ENCODE measurements around the gene CYTH4. TPM values are rescaled to one million over a fixed set of nuclear protein-coding genes. Genes with fewer than 3 reads are reported as not detected.

Gene CYTH4
- total and polyA plus RNA-seq, 2 experiments from 2014 or later = not detected

GRCh38 chr22:37349043-37349814 lies 66.9 kb downstream of the CYTH4 start:
- H3K27ac Mint-ChIP-seq = no peak overlapping the region
- Histone ChIP-seq H3K27ac (ENCODE audit: low read depth) (no peak overlapping the region), H3K4me2 (no peak overlapping the region), H2AFZ (no peak overlapping the region), H3F3A (replicated peaks; ENCODE audit: low read depth) (no peaks in the 10 kb centered on the region), H3K79me2 (replicated peaks; ENCODE audit: insufficient read depth) (no peaks in the 10 kb centered on the region), H3K27me3 (ENCODE audit: insufficient read depth) (no peaks in the 10 kb centered on the region), H3K4me3 (no peak overlapping the region), H3K36me3 (ENCODE audit: insufficient read depth) (no peaks in the 10 kb centered on the region), H4K20me1 (replicated peaks; ENCODE audit: insufficient read depth) (no peaks in the 10 kb centered on the region), H3K9me2 (ENCODE audit: insufficient read depth) (no peaks in the 10 kb centered on the region), H3K4me1 (ENCODE audit: insufficient read depth) (no peaks in the 10 kb centered on the region; the same call in 1 of the 2 replicates)
- H3K27me3 Mint-ChIP-seq (ENCODE audit: insufficient read depth, low read depth, poor library complexity) = peaks cover 22% of the 10 kb centered on the region
- no peak for DNase-seq (ENCODE audit: low spot score)
- TF ChIP-seq ZNF114 (CRISPR knock-in tag; IDR thresholded peaks at IDR 0.05) = no peak
- no peak for ATAC-seq
- peaks cover 12% of the 10 kb centered on the region for H3K4me1 Mint-ChIP-seq
- H3K9me3 Mint-ChIP-seq = no peaks in the 10 kb centered on the region
- no peak overlapping the region for H3K4me3 Mint-ChIP-seq
- H3K36me3 Mint-ChIP-seq (ENCODE audit: low read depth) = no peaks in the 10 kb centered on the region

- Mint-ChIP-seq H3K27me3 (ENCODE audit: insufficient read depth, low read depth, poor library complexity) (peaks cover 18% of the 10 kb centered on the region), H3K4me3 (no peak overlapping the region), H3K9me3 (no peaks in the 10 kb centered on the region), H3K36me3 (ENCODE audit: low read depth) (no peaks in the 10 kb centered on the region), H3K4me1 (peaks cover 4% of the 10 kb centered on the region), H3K27ac (no peak overlapping the region)
- Histone ChIP-seq H3F3A (replicated peaks; ENCODE audit: low read depth) (no peaks in the 10 kb centered on the region), H4K20me1 (replicated peaks; ENCODE audit: insufficient read depth) (no peaks in the 10 kb centered on the region), H3K27ac (ENCODE audit: low read depth) (no peak overlapping the region), H2AFZ (no peak overlapping the region), H3K4me3 (no peak overlapping the region), H3K27me3 (ENCODE audit: insufficient read depth) (no peaks in the 10 kb centered on the region), H3K4me1 (ENCODE audit: insufficient read depth) (no peaks in the 10 kb centered on the region), H3K4me2 (no peak overlapping the region), H3K9me2 (ENCODE audit: insufficient read depth) (no peaks in the 10 kb centered on the region), H3K36me3 (ENCODE audit: insufficient read depth) (no peaks in the 10 kb centered on the region), H3K79me2 (replicated peaks; ENCODE audit: insufficient read depth) (no peaks in the 10 kb centered on the region)
- ATAC-seq = no peak; the same call in 2 of the 3 replicates
- no peak for DNase-seq (ENCODE audit: low spot score)
- TF ChIP-seq ZNF462 (CRISPR knock-in tag; IDR thresholded peaks at IDR 0.05) (no peak), ETS1 (IDR thresholded peaks at IDR 0.05) (no peak)
These were observed 68.9 kb downstream of the CYTH4 start for GRCh38 chr22:37351232-37351631.

Data from GM23338 (cell line).